GM18909 (cell line): ENCODE measurements around the gene TCEAL3.
"Not testable (repeated sequence)": the region's sequence is repeated elsewhere in the genome, so short reads cannot be mapped to it uniquely, and the experiment has no call there.

Experiments
- ATAC-seq: cut with Tn5 transposase; IDR thresholded peaks from one replicate; pipeline ENCODE4 v1.9.1; 2021; ENCODE audit warnings: mild to moderate bottlenecking; ENCODE audit not compliant: unreplicated experiment, poor library complexity

The TCEAL3 gene

DNA sequence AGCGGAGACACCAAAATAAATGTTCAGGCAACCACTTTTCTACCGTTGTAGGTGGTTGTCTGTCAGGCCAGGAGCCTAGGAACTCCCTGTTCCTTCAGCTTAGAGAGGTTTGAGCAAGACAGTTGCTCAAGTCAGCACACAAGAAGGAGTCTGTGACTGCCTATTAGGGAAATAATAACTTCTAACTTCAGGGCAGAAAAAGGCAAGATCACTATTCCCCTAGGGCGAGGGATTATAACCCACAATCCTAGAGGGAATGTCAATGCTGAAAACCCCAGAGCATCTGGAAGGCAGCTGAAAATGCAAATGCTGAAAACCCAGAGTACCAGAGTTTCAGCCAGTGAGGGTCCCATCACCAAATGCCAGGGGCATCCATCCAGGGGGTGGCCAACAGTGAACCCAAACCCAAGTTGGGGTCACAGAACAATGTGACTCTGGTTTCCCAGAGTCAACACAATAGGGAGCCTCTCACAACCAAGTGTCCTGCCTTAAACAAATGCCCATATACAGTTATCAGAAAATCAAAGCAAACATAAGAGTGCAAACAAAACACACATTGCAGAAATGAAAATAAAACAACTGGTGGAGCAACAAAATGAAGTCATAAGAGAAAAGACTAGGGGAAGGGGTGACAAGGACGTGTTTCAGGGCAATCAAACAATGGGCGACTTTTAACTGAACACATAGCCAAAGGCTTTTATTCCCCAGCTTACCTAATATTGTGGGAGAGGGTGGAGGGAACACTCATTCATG is 51.1 kb downstream of the TCEAL3 start:
- no peak for ATAC-seq

DNA sequence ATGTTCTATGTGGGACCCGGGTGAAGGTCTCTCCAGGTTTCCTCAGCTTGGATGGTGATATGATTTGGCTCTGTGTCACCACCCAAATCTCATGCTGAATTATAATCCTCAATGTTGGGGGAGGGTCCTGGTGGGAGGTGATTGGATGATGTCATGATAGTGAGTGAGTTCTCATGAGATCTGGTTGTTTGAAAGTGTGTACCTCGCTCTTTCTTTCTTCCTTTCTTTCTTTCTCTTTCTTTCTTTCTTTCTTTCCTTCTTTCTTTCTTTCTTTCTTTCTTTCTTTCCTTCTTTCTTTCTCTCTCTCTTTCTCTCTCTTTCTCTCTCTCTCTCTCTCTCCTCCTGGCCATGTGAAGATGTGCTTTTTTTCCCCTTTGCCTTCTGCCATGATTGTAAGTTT is 51.7 kb downstream of the TCEAL3 start:
- not testable (repeated sequence) for ATAC-seq
